T-helper 17 cell (primary cell): ENCODE data around the gene ELL2. TPM values are rescaled to one million over a fixed set of nuclear protein-coding genes. Genes with fewer than 3 reads are reported as not detected.
"Not testable (repeated sequence)": the region's sequence is repeated elsewhere in the genome, so short reads cannot be mapped to it uniquely, and the experiment has no call there.

Source experiments
- ATAC-seq: fragments of 150-1000 bp; cut with Tn5 transposase; 2 replicates; pipeline ENCODE4 v1.10.0; 2021; ENCODE audit warnings: mild to moderate bottlenecking, moderate library complexity
- DNase-seq, 3 donors: peaks; one replicate each; pipeline versions ENCODE4 v3.0.0 to v3.0.0-alpha.2; 2020 to 2021
- H3K9me3 ChIP-seq: one replicate; pipeline ENCODE4 v1.7.0; 2013; ENCODE audit warnings: low read length, mild to moderate bottlenecking; ENCODE audit not compliant: control insufficient read depth, poor library complexity, severe bottlenecking
- H3K27ac Mint-ChIP-seq: one replicate; pipeline ENCODE4 v1.8.0; 2022; ENCODE audit warnings: mild to moderate bottlenecking, moderate library complexity, mixed read lengths
- H3K27me3 Mint-ChIP-seq: one replicate; pipeline ENCODE4 v1.8.0; 2022; ENCODE audit warnings: mixed read lengths
- H3K36me3 Mint-ChIP-seq: one replicate; pipeline ENCODE4 v1.8.0; 2022; ENCODE audit warnings: low read depth, mixed read lengths
- H3K4me1 Mint-ChIP-seq: one replicate; pipeline ENCODE4 v1.8.0; 2022; ENCODE audit warnings: mild to moderate bottlenecking, mixed read lengths
- H3K4me3 Mint-ChIP-seq: one replicate; pipeline ENCODE4 v1.8.0; 2022; ENCODE audit warnings: mild to moderate bottlenecking, moderate library complexity, mixed read lengths
- total RNA-seq, 4 donors: library from RNA in 2 of 4; stranded (reverse) in 2 of 4; gene quantifications; one replicate each; pipeline ENCODE4 v1.2.3 and lab custom pipeline; 2022 to 2026

Gene ELL2
- total RNA-seq, 2 donors from 2014 or later = 59.8 to 80.7 TPM

- no peak for DNase-seq
- Mint-ChIP-seq H3K4me1 (no peaks in the 10 kb centered on the region), H3K36me3 (no peaks in the 10 kb centered on the region), H3K27me3 (no peaks in the 10 kb centered on the region), H3K4me3 (no peak overlapping the region), H3K27ac (no peak overlapping the region)
- no peaks in the 10 kb centered on the region for H3K9me3 ChIP-seq
- no peak for ATAC-seq
Measured at GRCh38 chr5:95881833-95882232, 79.8 kb downstream of the ELL2 start.

DNA sequence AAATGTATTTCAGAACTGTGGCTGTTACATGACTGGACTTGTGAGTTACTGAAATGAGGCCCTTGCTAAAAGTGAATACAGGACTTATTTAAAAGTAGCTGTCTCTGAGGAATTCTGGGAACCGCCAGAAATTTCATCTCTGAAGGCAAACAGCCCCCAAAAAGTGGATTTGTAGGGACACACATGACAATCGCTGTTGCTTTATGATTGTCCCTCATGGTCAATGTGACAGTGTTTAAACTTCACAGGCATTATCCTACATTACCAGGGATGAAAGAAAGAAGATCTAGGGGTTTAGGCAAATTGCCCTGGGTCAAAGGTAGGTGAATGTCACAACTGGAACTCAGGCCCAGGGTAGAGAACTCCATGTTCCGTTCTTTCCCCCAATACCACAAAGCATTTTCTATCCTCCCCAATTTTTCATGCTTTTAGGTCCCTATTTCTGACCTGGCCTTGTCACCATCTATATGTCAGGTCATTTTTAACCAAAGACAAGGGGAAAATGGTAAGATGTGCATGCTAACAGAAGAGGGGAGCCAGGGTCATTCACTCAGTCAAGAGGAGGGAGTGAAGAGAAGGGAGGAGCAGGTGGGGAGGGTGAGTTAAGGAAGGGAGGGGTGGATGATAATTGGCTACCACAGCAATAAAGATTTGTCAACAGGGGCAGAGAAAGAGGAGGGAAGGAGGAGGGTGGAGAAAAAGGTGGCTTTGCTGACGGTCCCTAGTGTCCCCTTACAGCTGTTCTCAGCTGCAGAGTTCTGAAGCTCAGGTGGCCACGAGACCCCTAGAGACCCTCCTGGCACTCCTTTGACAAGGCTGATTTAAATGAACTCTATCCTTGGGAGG lies 81.3 kb downstream of the ELL2 start:
- no peaks in the 10 kb centered on the region for H3K27me3 Mint-ChIP-seq
- DNase-seq (no peak), ATAC-seq (no peak)
- H3K27ac Mint-ChIP-seq = peak overlapping the region; percentile 37
- no peaks in the 10 kb centered on the region for H3K9me3 ChIP-seq
- no peaks in the 10 kb centered on the region for H3K36me3 Mint-ChIP-seq
- no peak overlapping the region for H3K4me3 Mint-ChIP-seq
- H3K4me1 Mint-ChIP-seq = no peaks in the 10 kb centered on the region

DNA sequence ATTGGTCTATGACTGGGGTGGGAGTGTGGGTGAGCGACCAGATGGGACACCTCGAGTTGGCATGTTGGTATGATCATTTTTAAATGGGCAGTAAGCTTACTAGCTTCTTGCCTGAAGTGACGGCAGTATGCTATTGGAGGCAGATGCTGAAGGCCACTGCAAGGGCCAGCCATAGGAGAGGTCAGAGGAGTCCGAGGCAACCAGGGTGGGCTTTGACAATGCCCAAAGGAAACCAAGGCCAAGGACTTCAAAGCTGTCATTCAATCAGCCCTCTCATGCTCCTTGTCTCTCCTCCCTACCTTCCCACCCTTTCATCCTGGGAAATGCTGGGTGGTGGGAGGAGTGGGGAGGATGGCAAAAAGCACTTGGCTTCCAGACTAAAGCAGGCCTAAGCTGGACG lies 82.0 kb downstream of the ELL2 start:
- no peaks in the 10 kb centered on the region for H3K9me3 ChIP-seq
- Mint-ChIP-seq H3K27ac (no peak overlapping the region), H3K4me1 (no peaks in the 10 kb centered on the region), H3K27me3 (no peaks in the 10 kb centered on the region), H3K36me3 (no peaks in the 10 kb centered on the region), H3K4me3 (no peak overlapping the region)
- DNase-seq (no peak), ATAC-seq (no peak)

- no peak for DNase-seq
- no peaks in the 10 kb centered on the region for H3K4me1 Mint-ChIP-seq
- H3K36me3 Mint-ChIP-seq = no peaks in the 10 kb centered on the region
- no peak overlapping the region for H3K27ac Mint-ChIP-seq
- no peaks in the 10 kb centered on the region for H3K27me3 Mint-ChIP-seq
- H3K4me3 Mint-ChIP-seq = no peak overlapping the region
- ATAC-seq = no peak
- no peaks in the 10 kb centered on the region for H3K9me3 ChIP-seq
Measured at GRCh38 chr5:95878417-95879323, 83.0 kb downstream of the ELL2 start.

- no peak for ATAC-seq
- no peaks in the 10 kb centered on the region for H3K27me3 Mint-ChIP-seq
- H3K4me3 Mint-ChIP-seq = no peak overlapping the region
- no peaks in the 10 kb centered on the region for H3K9me3 ChIP-seq
- DNase-seq = no peak
- peaks cover 4% of the 10 kb centered on the region for H3K4me1 Mint-ChIP-seq
- no peaks in the 10 kb centered on the region for H3K36me3 Mint-ChIP-seq
- H3K27ac Mint-ChIP-seq = no peak overlapping the region
Measured at GRCh38 chr5:95876782-95877181, 84.9 kb downstream of the ELL2 start.

DNA sequence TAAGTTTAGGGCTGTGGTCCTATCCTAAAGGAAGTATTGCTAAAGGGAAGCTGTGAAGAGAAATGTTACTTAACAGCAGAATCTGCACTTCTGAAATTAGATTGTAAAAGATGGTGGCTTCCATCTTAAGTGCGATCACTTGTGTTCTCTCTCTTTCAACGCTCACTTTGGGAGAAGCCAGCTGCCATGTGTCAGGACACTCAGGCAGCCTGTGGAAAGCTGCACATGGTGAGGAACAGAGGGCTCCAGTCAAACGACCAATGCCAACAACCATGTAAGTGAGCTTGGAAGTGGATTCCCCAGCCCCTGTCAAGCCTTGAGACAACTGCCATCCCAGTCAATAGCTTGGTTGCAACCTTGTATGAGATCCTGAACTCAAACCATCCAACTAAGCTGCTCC lies 87.4 kb downstream of the ELL2 start:
- no peak overlapping the region for H3K4me3 Mint-ChIP-seq
- no peaks in the 10 kb centered on the region for H3K36me3 Mint-ChIP-seq
- ATAC-seq (no peak), DNase-seq (no peak)
- no peaks in the 10 kb centered on the region for H3K27me3 Mint-ChIP-seq
- no peaks in the 10 kb centered on the region for H3K9me3 ChIP-seq
- H3K27ac Mint-ChIP-seq = no peak overlapping the region
- H3K4me1 Mint-ChIP-seq = peaks cover 22% of the 10 kb centered on the region

DNA sequence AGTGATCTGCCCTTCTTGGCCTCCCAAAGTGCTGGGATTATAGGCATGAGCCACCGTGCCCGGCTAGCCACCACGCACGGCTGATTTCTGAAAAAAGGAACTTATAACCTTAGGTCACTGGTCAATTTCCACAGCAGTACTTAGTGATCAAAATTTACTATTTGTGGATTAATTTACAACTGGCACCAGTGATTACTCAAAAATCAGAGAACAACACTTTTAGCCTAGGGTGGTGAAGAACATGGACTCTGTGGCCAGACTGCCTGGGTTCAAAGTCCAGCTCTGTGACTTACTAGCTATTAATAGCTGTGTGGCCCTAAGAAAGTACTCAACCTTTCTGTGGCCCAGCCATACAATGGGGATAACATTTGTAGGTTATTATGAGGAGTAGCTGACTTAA lies 88.3 kb downstream of the ELL2 start:
- peaks cover 22% of the 10 kb centered on the region for H3K4me1 Mint-ChIP-seq
- no peak overlapping the region for H3K4me3 Mint-ChIP-seq
- H3K27me3 Mint-ChIP-seq = no peaks in the 10 kb centered on the region
- DNase-seq (no peak), ATAC-seq (no peak)
- no peaks in the 10 kb centered on the region for H3K9me3 ChIP-seq
- peak overlapping the region; percentile 9 for H3K27ac Mint-ChIP-seq
- no peaks in the 10 kb centered on the region for H3K36me3 Mint-ChIP-seq

GRCh38 chr5:95872346-95873268 lies 89.0 kb downstream of the ELL2 start:
- no peak for ATAC-seq
- Mint-ChIP-seq H3K4me1 (peaks cover 24% of the 10 kb centered on the region), H3K27ac (peak overlapping the region; percentile 9), H3K27me3 (no peaks in the 10 kb centered on the region), H3K36me3 (no peaks in the 10 kb centered on the region), H3K4me3 (no peak overlapping the region)
- DNase-seq = no peak
- H3K9me3 ChIP-seq = no peaks in the 10 kb centered on the region

GRCh38 chr5:95871146-95871806 lies 90.4 kb downstream of the ELL2 start:
- no peak for ATAC-seq
- Mint-ChIP-seq H3K4me1 (peaks cover 24% of the 10 kb centered on the region), H3K4me3 (no peak overlapping the region), H3K36me3 (no peaks in the 10 kb centered on the region), H3K27ac (no peak overlapping the region), H3K27me3 (no peaks in the 10 kb centered on the region)
- H3K9me3 ChIP-seq = no peaks in the 10 kb centered on the region
- no peak for DNase-seq

DNA sequence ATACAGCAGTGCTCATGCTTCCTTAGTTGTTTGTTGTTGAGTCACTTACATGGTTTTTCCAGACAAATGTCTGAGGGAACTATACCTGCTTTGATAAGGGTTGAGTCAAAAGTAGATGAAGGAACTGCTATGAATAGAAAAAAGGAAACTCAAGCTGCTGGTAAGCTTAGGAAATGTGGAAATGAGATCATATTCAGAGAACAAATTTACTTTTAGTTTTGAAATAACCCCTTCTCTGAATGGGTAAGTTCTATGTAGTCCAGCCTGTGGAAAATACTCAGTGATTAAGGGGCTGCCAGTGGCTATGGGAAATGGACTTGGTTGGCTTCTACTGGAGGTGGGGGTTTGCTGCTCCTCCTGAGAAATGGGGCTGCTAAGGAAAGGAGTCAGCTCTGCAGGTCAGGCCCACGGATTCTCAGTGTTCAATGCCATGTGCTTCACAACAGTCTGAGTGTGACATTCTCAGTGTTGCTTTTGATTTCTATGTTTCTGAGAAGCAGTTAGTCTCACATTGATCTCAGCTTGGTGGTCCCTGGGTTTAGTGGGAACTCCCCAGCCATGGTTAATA lies 91.5 kb downstream of the ELL2 start:
- Mint-ChIP-seq H3K36me3 (no peaks in the 10 kb centered on the region), H3K4me3 (no peak overlapping the region), H3K4me1 (peaks cover 24% of the 10 kb centered on the region), H3K27ac (no peak overlapping the region), H3K27me3 (no peaks in the 10 kb centered on the region)
- no peaks in the 10 kb centered on the region for H3K9me3 ChIP-seq
- ATAC-seq (peak; percentile 6), DNase-seq (no peak)

- H3K36me3 Mint-ChIP-seq, H3K9me3 ChIP-seq, H3K27me3 Mint-ChIP-seq: not testable (repeated sequence)
- peak overlapping the region; percentile 79 for H3K27ac Mint-ChIP-seq
- peaks cover 24% of the 10 kb centered on the region for H3K4me1 Mint-ChIP-seq
- DNase-seq = peak in 2 of 3 donors; percentile 28 to 30
- H3K4me3 Mint-ChIP-seq = peak overlapping the region; percentile 70
- peak; percentile 98 for ATAC-seq
Measured at GRCh38 chr5:95869173-95869855, 92.3 kb downstream of the ELL2 start.

- H3K4me3 Mint-ChIP-seq = peak overlapping the region; percentile 41
- H3K36me3 Mint-ChIP-seq = no peaks in the 10 kb centered on the region
- no peaks in the 10 kb centered on the region for H3K27me3 Mint-ChIP-seq
- no peak for DNase-seq
- no peak overlapping the region for H3K27ac Mint-ChIP-seq
- H3K4me1 Mint-ChIP-seq = peaks cover 24% of the 10 kb centered on the region
- no peak for ATAC-seq
- H3K9me3 ChIP-seq = no peaks in the 10 kb centered on the region
Measured at GRCh38 chr5:95868136-95868535, 93.5 kb downstream of the ELL2 start.
